T-helper 17 cell (primary cell): ENCODE data around the gene EOGT. TPM values are rescaled to one million over a fixed set of nuclear protein-coding genes. Genes with fewer than 3 reads are reported as not detected.

Experiments used
- total RNA-seq, 4 donors: library from RNA in 2 of 4; stranded (reverse) in 2 of 4; gene quantifications; one replicate each; pipeline ENCODE4 v1.2.3 and lab custom pipeline; 2022 to 2026

The EOGT gene
- total RNA-seq, 2 donors from 2014 or later = 11.8 to 18.1 TPM

Other genes starting within 250 kb of the EOGT start
- not detected for gene TAFA4, start 81.1 kb downstream of the EOGT start, total RNA-seq
- 10 to 100 TPM; 68.1 to 84.5 TPM for gene TMF1, start 38.6 kb upstream of the EOGT start, total RNA-seq
- gene UBA3, start 66.7 kb upstream of the EOGT start, total RNA-seq = 10 to 100 TPM; 53.5 to 56.2 TPM
- 100 to 1,000 TPM; 112 to 118 TPM for gene ARL6IP5, start 71.3 kb upstream of the EOGT start, total RNA-seq
- not detected for gene LMOD3, start 108.9 kb upstream of the EOGT start, total RNA-seq